AG04450 (cell line): Measurements from ENCODE around the gene NOS3. TPM values are rescaled to one million over a fixed set of nuclear protein-coding genes. Genes with fewer than 3 reads are reported as not detected.

Experiments used
- CTCF ChIA-PET: fragments of 300-600, 350-600 bp; formaldehyde crosslinking; extraction: SDS; loops from one replicate; lab custom pipeline; 2022; ENCODE audit warnings: antibody characterized with exemption, inconsistent platforms; lab: Charles Lee
- POLR2A ChIA-PET: fragments of 350-600 bp; formaldehyde crosslinking; extraction: SDS; loops from one replicate; lab custom pipeline; 2021; ENCODE audit warnings: antibody characterized with exemption, inconsistent platforms; lab: Yijun Ruan, JAX
- DNase-seq: peaks from one replicate; pipeline ENCODE4 v3.0.0-alpha.2; 2011; ENCODE audit warnings: low read depth, low spot score
- H3K27ac ChIP-seq: one replicate; pipeline ENCODE4 v1.5.1; 2012; ENCODE audit warnings: low read depth, low read length, control low read depth
- H3K27me3 ChIP-seq: one replicate; pipeline ENCODE4 v1.6.0; 2012; ENCODE audit warnings: low read length; ENCODE audit not compliant: control insufficient read depth, insufficient read depth
- H3K4me3 ChIP-seq: 2 replicates; pipeline ENCODE4 v1.5.1; 2011; ENCODE audit warnings: mild to moderate bottlenecking, low read depth, low read length, control low read depth
- H3K9me3 ChIP-seq: 2 replicates; pipeline ENCODE4 v1.5.1; 2012; ENCODE audit warnings: low read length; ENCODE audit not compliant: control insufficient read depth, insufficient read depth
- polyA plus RNA-seq: library from polyadenylated mRNA; depleted of rRNA; stranded (reverse); fragments of >200 nt; gene quantifications from 2 replicates; pipeline ENCODE4 v1.2.3, GENCODE V29; 2011
- TF ChIP-seq, protein P1 (sequence below): IDR thresholded peaks from 2 replicates; pipeline ENCODE4 v1.5.1; 2011; ENCODE audit warnings: low read depth, low read length, control low read depth, inconsistent platforms

NOS3 gene
- polyA plus RNA-seq, 1 experiment = 0.60 TPM

- ChIA-PET POLR2A (no interaction called here), CTCF (interaction anchor here (1.2 to 1.4 kb wide), 3 partner anchors 9 to 16 kb away, joined by 3 to 13 read pairs (median 7); no protein-coding TSS in a partner anchor)
- Histone ChIP-seq H3K4me3 (no peak overlapping the region), H3K27me3 (peaks cover 82% of the 10 kb centered on the region), H3K9me3 (peaks cover 7% of the 10 kb centered on the region; the same call in 1 of the 2 replicates), H3K27ac (no peak overlapping the region)
- no peak for DNase-seq
- TF ChIP-seq, protein P1, sequence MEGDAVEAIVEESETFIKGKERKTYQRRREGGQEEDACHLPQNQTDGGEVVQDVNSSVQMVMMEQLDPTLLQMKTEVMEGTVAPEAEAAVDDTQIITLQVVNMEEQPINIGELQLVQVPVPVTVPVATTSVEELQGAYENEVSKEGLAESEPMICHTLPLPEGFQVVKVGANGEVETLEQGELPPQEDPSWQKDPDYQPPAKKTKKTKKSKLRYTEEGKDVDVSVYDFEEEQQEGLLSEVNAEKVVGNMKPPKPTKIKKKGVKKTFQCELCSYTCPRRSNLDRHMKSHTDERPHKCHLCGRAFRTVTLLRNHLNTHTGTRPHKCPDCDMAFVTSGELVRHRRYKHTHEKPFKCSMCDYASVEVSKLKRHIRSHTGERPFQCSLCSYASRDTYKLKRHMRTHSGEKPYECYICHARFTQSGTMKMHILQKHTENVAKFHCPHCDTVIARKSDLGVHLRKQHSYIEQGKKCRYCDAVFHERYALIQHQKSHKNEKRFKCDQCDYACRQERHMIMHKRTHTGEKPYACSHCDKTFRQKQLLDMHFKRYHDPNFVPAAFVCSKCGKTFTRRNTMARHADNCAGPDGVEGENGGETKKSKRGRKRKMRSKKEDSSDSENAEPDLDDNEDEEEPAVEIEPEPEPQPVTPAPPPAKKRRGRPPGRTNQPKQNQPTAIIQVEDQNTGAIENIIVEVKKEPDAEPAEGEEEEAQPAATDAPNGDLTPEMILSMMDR = no peak
Measured at GRCh38 chr7:150975536-150976319, 15.1 kb upstream of the NOS3 start.

DNA sequence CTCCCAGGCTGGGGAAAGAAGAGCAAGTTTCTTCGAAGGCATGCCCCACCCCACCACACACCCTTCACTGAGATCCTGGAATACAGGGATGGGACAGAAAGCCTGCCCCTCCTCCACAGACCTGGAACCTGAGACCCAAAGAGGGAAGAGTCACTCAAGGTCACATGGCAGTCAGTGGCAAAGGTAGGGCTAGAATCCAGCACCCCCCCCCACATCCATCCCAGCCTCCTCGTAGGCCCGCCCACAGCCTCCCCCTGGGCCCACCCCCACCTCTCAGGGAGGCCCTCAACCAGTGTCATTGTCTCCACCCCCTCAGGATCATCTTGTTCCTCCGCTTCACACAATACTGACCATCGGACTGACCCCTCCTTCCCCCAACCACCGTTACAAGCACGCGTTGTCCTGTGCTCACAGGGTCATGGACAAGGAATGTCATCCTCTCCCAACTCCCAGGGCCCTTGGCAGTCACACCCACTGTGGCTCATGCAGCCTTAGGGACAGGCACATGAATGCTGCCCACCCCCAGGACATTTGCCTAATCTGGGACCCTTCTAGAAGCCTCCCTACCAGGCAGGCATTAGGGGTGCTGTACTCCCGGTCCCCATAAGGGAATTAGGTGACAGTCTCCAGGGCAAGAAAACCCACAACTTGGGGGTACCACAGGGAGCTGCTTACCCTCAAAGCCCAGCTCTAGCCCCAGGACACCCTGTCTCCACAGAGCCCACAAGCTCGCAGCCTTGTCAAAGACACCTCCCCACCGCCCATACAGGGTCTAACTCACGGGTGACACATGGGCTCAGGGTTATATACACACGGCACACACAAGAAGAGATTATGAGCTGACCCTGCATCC lies 14.1 kb upstream of the NOS3 start:
- Histone ChIP-seq H3K27ac (no peak overlapping the region), H3K9me3 (peaks cover 7% of the 10 kb centered on the region; the same call in 1 of the 2 replicates), H3K4me3 (peak overlapping the region; percentile 20; the same call in 1 of the 2 replicates), H3K27me3 (peaks cover 75% of the 10 kb centered on the region)
- ChIA-PET CTCF (interaction anchor here (0.6 to 1.4 kb wide), 2 partner anchors 8 to 42 kb away, joined by 3 to 13 read pairs; no protein-coding TSS in a partner anchor), POLR2A (no interaction called here)
- no peak for DNase-seq
- TF ChIP-seq, protein P1 = no peak

DNA sequence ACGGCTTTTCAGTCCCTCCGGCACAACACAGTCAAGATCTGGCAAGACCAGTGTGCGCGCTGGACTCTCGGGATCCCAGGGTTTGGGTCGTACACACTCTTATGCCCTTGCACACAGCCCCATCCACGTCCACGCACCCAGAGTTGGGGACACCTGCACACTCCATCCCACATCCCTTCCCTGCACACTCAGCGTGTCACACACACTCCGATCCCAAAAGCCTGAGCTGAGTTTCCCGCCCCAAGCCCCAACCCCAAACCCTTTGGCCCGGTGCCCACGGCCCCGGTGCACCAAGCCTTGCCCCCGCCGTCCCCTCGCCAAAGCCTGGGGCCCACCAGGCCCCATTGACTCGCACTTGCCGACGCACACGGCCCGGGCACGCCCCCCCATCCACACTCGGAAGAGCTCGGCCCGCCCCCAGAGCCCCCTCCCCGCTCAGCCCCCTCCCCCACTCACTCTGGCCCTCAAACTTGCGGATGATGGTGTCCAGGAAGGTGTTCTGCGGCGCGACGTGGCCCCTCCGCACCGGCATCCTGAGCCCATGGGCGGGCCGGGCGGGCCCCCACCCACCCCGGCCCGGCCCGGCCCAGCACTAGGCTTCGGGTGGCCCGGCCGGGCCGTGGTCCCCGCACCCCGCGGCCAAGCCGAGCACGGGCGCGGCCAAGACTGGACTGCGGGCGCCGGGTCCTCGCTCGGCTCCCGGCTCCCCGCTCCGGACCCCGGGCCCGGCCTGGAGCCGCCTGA lies 13.3 kb upstream of the NOS3 start:
- POLR2A ChIA-PET = no interaction called here
- TF ChIP-seq, protein P1 = no peak

DNA sequence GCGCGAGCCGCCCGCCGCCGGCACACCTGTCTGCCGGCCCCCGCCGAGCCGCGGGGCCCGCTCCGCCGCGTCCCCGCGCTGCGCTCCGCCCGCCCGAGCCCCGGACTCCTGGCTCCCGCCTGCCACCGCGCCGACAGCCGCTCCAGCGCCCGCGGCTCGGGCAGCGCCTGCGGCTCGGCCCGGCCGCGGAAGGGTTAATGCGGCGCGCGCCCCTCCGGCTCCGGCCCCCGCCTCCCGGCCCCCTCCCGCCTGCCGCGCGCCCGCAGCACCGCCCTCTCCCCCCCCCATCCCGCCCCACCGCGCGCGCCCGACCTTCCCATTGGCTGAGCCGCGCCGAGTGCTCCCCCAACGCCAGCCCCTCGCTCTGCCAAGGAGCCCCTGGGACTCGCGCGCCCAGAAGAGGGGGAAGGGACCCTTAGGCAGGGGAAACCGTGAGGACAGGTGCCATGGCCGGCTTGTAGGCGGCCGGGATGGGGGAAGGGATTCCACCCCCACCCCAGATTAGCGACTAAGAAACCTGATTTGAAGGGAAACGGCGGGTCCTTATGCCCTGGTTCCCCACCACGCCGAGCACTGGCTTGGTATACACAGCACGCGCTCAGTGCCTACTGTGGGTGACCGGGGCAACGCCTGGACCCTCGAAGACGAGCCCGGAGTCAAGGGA lies 12.6 kb upstream of the NOS3 start, which contains the start of gene KCNH2:
Gene KCNH2, minus strand, starts transcription at position 196 of the 664 bp plus-strand sequence. CDS start 408 bp downstream, outside the sequence.
- ChIA-PET CTCF (interaction anchor here (0.6 to 2.5 kb wide), 4 partner anchors 15 to 72 kb away, joined by 3 to 8 read pairs (median 5); no protein-coding TSS in a partner anchor), POLR2A (interaction anchor here (1.2 kb wide), 1 partner anchor 8 kb away, joined by 4 read pairs; no protein-coding TSS in a partner anchor)
- H3K4me3 ChIP-seq = peak within 1 kb of the TSS; percentile 37
- TF ChIP-seq, protein P1 = no peak
- H3K9me3 ChIP-seq = peaks cover 7% of the 10 kb centered on the region; the same call in 1 of the 2 replicates
- H3K27ac ChIP-seq = no peak within 1 kb of the TSS
- no peak for DNase-seq
- peaks cover 69% of the 10 kb centered on the region for H3K27me3 ChIP-seq

More for the DNA sequence above, 13.3 kb upstream of the NOS3 start:
- Histone ChIP-seq H3K4me3 (peak overlapping the region; percentile 20; the same call in 1 of the 2 replicates), H3K27me3 (peaks cover 74% of the 10 kb centered on the region), H3K27ac (no peak overlapping the region), H3K9me3 (peaks cover 7% of the 10 kb centered on the region; the same call in 1 of the 2 replicates)
- DNase-seq = no peak
- CTCF ChIA-PET = interaction anchor here (0.6 to 0.7 kb wide), 2 partner anchors 14 to 41 kb away, joined by 3 read pairs; no protein-coding TSS in a partner anchor
